Astrocyte of the spinal cord (primary cell): ENCODE data around the gene TXNRD3.

Experiments
- DNase-seq: peaks from one replicate; pipeline ENCODE4 v3.0.0; 2011; ENCODE audit warnings: low read depth, low spot score
- H3K4me3 ChIP-seq: 2 replicates; pipeline ENCODE4 v1.5.1; 2011; ENCODE audit warnings: low read depth, mild to moderate bottlenecking, low read length, moderate library complexity
- CTCF ChIP-seq: IDR thresholded peaks from 2 replicates; pipeline ENCODE4 v1.5.1; 2012; ENCODE audit warnings: low read depth, mild to moderate bottlenecking, low read length, inconsistent platforms
- in situ Hi-C: cut with HindIII; loops from 2 replicates; pipeline ENCODE4 v1.10.0; 2017; ENCODE audit warnings: low sequenced_read_pairs

TXNRD3 gene

DNA sequence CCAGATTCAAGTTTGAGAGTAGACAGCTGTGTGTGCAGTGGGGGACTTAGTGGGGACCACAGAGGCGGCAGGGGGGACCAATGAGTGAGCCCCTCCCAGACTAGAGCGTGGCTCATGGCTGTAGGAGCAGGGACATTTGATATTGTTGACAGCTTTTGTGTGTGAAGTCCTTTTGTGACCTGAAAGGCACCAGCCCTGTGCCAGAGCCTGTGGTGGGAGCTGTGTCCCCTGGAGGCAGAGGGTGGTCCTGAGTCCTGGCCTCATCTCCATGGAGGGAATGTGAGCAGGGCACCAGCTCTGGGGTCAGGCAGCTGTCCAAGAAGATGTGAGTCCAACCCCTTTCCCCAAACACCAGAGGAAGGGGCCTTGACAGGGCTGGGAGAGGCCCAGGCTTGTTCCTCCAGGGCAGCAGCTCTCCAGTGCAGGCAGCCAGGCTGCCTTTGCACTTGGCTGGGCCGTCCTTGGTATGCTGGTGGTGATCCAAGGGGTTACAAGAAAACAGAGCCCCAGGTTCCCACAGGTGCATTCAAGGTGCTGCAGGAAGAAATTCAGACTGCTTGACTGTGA lies 86.1 kb downstream of the TXNRD3 start:
- TF ChIP-seq CTCF: no peak
- DNase-seq: no peak
- H3K4me3 ChIP-seq: no peak overlapping the region
- in situ Hi-C loops: no loop called here

GRCh38 chr3:126567696-126568438 lies 87.1 kb downstream of the TXNRD3 start:
- TF ChIP-seq CTCF: no peak
- DNase-seq: no peak
- no peak overlapping the region for H3K4me3 ChIP-seq
- in situ Hi-C loops: no loop called here

DNA sequence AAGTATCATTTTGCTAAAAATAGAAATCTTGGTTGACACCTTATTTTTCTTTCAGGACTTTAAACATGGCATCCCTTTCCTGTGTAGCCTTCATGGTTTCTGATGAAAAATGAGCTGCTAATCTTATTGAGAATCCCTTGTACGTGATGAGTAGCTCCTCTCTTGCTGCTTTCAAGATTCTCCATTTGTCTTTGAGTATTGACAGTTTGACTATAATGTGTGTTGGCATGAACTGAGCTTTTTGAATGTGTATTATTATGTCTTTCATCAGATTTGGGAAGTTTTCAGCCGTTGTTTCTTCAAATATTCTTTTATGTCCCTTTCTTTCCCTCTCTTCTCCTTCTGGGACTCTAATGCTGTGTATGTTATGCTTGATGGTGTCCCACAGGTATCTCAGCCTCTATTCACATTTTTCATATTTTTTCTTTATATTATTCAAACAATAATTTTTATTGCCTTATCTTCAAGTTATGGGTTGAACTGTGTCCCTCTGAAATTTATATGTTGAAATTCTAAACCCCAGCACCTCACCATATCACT lies 92.1 kb downstream of the TXNRD3 start:
- no peak for TF ChIP-seq CTCF
- in situ Hi-C loops: no loop called here
- H3K4me3 ChIP-seq: no peak overlapping the region
- no peak for DNase-seq

- in situ Hi-C loops: no loop called here
- no peak within 1 kb of the TSS for H3K4me3 ChIP-seq
Observed at GRCh38 chr3:126558336-126559071, 96.4 kb downstream of the TXNRD3 start, which contains the start of gene C3orf22. TSS of gene C3orf22 (minus strand) at chr3:126558932. CDS start at chr3:126553390, 5,542 bp downstream.

DNA sequence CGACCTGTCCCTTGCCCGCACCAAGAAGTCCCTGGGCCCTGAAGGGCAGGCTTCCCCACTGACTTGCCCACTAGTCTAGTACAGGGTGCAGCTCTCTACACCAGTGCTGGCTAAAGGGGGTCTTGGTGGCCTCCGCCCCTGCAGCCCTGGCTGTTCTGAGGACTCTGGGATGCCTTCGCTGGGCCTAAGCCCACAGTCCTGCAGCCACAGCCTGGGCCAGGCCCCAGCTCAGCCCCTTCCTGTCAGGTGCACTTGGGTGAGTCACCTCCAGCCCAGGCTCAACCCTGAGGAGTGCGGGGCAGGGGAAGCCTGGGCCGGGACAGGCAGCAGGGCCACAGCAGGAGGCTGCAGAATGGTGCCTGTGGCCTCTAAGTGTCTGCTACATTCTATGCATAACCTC lies 97.2 kb downstream of the TXNRD3 start:
- in situ Hi-C loops: no loop called here

More at GRCh38 chr3:126558336-126559071, 96.4 kb downstream of the TXNRD3 start, which contains the start of gene C3orf22:
- DNase-seq: no peak
- TF ChIP-seq CTCF: no peak

More for the DNA sequence above, 97.2 kb downstream of the TXNRD3 start:
- no peak for DNase-seq
- H3K4me3 ChIP-seq: no peak overlapping the region
- TF ChIP-seq CTCF: no peak
